A549 (cell line): ENCODE results near the gene FANCG.

ENCODE experiments used
- CBX2 ChIP-seq: fragments of 200-600 bp; sonication (generic); IDR thresholded peaks from 2 replicates; pipeline ENCODE4 v1.6.1; 2016; ENCODE audit warnings: low read depth, mild to moderate bottlenecking, borderline replicate concordance
- FOSL2 ChIP-seq, 2 experiments: fragments of 450-650 bp in 1 of 2; fragments of >200 bp in 1 of 2; sonication (Bioruptor Twin) in 1 of 2; formaldehyde crosslinking; IDR thresholded peaks; 2 replicates each; pipeline versions ENCODE4 v1.5.0 to v1.6.1; 2016 to 2020; ENCODE audit warnings: mild to moderate bottlenecking in 1 of 2, moderate library complexity in 1 of 2
- MAZ ChIP-seq: fragments of 150-350 bp; IDR thresholded peaks from 2 replicates; pipeline ENCODE4 v1.6.1; 2014; ENCODE audit warnings: antibody characterized with exemption, low read depth, low read length, borderline replicate concordance
- POLR2A ChIP-seq: IDR thresholded peaks from 2 replicates; pipeline ENCODE4 v1.6.1; 2012; ENCODE audit warnings: mild to moderate bottlenecking, low read length
- POLR2AphosphoS2 ChIP-seq: conservative IDR thresholded peaks from 2 replicates; pipeline ENCODE4 v1.6.1; 2012; ENCODE audit warnings: low read length, improper control_type of control experiment, inconsistent platforms
- RAD21 ChIP-seq, 2 experiments: fragments of >200 bp in 1 of 2; sonication (Bioruptor Twin) in 1 of 2; formaldehyde crosslinking in 1 of 2; IDR thresholded peaks in 1 of 2; conservative IDR thresholded peaks in 1 of 2; 2 replicates in 1 of 2; 3 replicates in 1 of 2; pipeline ENCODE4 v1.6.1; 2012 to 2018; ENCODE audit warnings: inconsistent platforms in 1 of 2
- TF ChIP-seq, protein P1 (sequence below): fragments of >200 bp; sonication (Bioruptor Twin); formaldehyde crosslinking; IDR thresholded peaks from 3 replicates; pipeline ENCODE4 v1.5.1; 2016
- TF ChIP-seq, protein P2 (sequence below): fragments of 200-600 bp; sonication (generic); IDR thresholded peaks from 2 replicates; pipeline ENCODE4 v1.6.1; 2016; ENCODE audit warnings: antibody characterized with exemption, mild to moderate bottlenecking, moderate library complexity
- TF ChIP-seq, protein P3 (sequence below): fragments of 150-350 bp; IDR thresholded peaks from 2 replicates; pipeline ENCODE4 v1.6.1; 2014; ENCODE audit warnings: low read depth, mild to moderate bottlenecking, low read length
- TF ChIP-seq, protein P4 (sequence below): IDR thresholded peaks from 2 replicates; pipeline ENCODE4 v1.6.1; 2012
- TF ChIP-seq, protein P5 (sequence below): IDR thresholded peaks from 2 replicates; pipeline ENCODE4 v1.6.1; 2012

DNA sequence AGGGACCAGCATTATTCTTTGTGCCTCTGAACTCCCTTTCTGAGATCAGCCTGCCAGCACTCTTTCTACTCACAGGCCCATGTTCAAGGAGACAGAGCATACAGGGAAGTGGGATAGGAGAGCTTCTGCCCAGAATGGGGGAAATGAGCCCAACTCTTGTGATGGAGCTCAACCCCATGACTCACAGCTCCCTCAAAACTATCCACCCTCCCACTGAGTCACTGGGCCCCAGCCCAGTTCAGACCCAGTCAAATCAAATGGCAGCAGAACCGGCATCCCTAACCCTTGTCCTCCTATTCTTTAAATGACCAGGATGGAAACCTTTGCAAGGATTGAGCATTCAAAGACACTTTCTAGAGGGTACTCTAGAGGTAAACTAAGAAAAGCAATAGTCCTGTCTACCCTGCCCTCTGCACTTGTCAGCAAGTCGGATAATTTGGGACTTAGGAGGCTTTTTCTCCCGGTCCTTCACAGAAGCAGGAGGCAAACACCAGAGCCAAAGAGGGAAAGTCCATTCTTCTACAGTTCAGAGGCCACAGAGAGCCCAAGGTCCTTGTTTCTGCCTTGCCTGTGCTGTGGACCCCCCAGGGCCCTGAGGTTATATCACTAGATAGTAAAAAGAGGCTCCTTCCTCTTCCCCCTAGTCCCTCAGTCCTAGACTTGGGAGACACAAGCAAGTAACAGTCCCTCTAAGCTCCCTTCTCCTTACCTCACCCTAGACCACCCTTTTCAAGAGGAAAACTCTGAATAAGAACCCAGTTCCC lies 32.7 kb upstream of the FANCG start:
- TF ChIP-seq CBX2, result no peak
- TF ChIP-seq FOSL2 (IDR thresholded peaks at IDR 0.05), result no peak
- no peak for TF ChIP-seq FOSL2 (CRISPR knock-in tag; IDR thresholded peaks at IDR 0.05)
- TF ChIP-seq, protein P1, sequence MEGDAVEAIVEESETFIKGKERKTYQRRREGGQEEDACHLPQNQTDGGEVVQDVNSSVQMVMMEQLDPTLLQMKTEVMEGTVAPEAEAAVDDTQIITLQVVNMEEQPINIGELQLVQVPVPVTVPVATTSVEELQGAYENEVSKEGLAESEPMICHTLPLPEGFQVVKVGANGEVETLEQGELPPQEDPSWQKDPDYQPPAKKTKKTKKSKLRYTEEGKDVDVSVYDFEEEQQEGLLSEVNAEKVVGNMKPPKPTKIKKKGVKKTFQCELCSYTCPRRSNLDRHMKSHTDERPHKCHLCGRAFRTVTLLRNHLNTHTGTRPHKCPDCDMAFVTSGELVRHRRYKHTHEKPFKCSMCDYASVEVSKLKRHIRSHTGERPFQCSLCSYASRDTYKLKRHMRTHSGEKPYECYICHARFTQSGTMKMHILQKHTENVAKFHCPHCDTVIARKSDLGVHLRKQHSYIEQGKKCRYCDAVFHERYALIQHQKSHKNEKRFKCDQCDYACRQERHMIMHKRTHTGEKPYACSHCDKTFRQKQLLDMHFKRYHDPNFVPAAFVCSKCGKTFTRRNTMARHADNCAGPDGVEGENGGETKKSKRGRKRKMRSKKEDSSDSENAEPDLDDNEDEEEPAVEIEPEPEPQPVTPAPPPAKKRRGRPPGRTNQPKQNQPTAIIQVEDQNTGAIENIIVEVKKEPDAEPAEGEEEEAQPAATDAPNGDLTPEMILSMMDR, result no peak
- TF ChIP-seq POLR2A, result no peak
- TF ChIP-seq RAD21 (conservative IDR thresholded peaks at IDR 0.05 in 1 of 2, IDR thresholded peaks at IDR 0.05 in 1 of 2), result no peak
- TF ChIP-seq, protein P2, sequence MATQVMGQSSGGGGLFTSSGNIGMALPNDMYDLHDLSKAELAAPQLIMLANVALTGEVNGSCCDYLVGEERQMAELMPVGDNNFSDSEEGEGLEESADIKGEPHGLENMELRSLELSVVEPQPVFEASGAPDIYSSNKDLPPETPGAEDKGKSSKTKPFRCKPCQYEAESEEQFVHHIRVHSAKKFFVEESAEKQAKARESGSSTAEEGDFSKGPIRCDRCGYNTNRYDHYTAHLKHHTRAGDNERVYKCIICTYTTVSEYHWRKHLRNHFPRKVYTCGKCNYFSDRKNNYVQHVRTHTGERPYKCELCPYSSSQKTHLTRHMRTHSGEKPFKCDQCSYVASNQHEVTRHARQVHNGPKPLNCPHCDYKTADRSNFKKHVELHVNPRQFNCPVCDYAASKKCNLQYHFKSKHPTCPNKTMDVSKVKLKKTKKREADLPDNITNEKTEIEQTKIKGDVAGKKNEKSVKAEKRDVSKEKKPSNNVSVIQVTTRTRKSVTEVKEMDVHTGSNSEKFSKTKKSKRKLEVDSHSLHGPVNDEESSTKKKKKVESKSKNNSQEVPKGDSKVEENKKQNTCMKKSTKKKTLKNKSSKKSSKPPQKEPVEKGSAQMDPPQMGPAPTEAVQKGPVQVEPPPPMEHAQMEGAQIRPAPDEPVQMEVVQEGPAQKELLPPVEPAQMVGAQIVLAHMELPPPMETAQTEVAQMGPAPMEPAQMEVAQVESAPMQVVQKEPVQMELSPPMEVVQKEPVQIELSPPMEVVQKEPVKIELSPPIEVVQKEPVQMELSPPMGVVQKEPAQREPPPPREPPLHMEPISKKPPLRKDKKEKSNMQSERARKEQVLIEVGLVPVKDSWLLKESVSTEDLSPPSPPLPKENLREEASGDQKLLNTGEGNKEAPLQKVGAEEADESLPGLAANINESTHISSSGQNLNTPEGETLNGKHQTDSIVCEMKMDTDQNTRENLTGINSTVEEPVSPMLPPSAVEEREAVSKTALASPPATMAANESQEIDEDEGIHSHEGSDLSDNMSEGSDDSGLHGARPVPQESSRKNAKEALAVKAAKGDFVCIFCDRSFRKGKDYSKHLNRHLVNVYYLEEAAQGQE, result no peak
- TF ChIP-seq, protein P3, sequence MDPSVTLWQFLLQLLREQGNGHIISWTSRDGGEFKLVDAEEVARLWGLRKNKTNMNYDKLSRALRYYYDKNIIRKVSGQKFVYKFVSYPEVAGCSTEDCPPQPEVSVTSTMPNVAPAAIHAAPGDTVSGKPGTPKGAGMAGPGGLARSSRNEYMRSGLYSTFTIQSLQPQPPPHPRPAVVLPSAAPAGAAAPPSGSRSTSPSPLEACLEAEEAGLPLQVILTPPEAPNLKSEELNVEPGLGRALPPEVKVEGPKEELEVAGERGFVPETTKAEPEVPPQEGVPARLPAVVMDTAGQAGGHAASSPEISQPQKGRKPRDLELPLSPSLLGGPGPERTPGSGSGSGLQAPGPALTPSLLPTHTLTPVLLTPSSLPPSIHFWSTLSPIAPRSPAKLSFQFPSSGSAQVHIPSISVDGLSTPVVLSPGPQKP, result no peak
- TF ChIP-seq, protein P4, sequence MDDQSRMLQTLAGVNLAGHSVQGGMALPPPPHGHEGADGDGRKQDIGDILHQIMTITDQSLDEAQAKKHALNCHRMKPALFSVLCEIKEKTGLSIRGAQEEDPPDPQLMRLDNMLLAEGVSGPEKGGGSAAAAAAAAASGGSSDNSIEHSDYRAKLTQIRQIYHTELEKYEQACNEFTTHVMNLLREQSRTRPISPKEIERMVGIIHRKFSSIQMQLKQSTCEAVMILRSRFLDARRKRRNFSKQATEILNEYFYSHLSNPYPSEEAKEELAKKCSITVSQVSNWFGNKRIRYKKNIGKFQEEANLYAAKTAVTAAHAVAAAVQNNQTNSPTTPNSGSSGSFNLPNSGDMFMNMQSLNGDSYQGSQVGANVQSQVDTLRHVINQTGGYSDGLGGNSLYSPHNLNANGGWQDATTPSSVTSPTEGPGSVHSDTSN, result no peak
- TF ChIP-seq, protein P5, sequence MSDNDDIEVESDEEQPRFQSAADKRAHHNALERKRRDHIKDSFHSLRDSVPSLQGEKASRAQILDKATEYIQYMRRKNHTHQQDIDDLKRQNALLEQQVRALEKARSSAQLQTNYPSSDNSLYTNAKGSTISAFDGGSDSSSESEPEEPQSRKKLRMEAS, result no peak
- no peak for TF ChIP-seq MAZ
- no peak for TF ChIP-seq POLR2AphosphoS2
